Lower lobe of right lung (tissue), 2 donors: ENCODE results near the gene PCARE. TPM values are rescaled to one million over a fixed set of nuclear protein-coding genes. Genes with fewer than 3 reads are reported as not detected.

Experiments
- ATAC-seq, 2 donors: fragments of 200-7000 bp; cut with Tn5 transposase; one replicate each; pipeline ENCODE4 v1.9.1; 2020 to 2022; ENCODE audit warnings: mild to moderate bottlenecking in 2 of 2, moderate library complexity in 2 of 2
- DNase-seq: peaks from one replicate; pipeline ENCODE4 v3.0.0-alpha.2; 2020
- H3K27ac ChIP-seq: fragments of 200-600 bp; one replicate; pipeline ENCODE4 v1.8.0; 2022
- H3K27me3 ChIP-seq: fragments of 200-600 bp; one replicate; pipeline ENCODE4 v1.8.0; 2022; ENCODE audit warnings: low read depth
- H3K36me3 ChIP-seq: fragments of 200-600 bp; one replicate; pipeline ENCODE4 v1.8.0; 2022; ENCODE audit warnings: mild to moderate bottlenecking
- H3K4me1 ChIP-seq: fragments of 200-600 bp; one replicate; pipeline ENCODE4 v1.8.0; 2022
- H3K4me3 ChIP-seq: fragments of 200-600 bp; one replicate; pipeline ENCODE4 v1.8.0; 2022; ENCODE audit warnings: mild to moderate bottlenecking
- H3K9me3 ChIP-seq: fragments of 200-600 bp; one replicate; pipeline ENCODE4 v1.8.0; 2022
- CTCF ChIP-seq: fragments of 200-600 bp; IDR thresholded peaks from one replicate; pipeline ENCODE4 v1.8.0; 2022; ENCODE audit warnings: antibody characterized with exemption, mild to moderate bottlenecking
- intact Hi-C: fragments of 100-400 bp; cut with DNase I; formaldehyde crosslinking; loops from one replicate; pipeline ENCODE4 v1.11.0; 2022
- total RNA-seq: library from RNA; stranded (reverse); fragmentation: NEBNext Ultra II Directional; extraction: Animal tissue kit (Norgen Biotek cat#: 25700); gene quantifications from one replicate; pipeline ENCODE4 v1.2.1, GENCODE V29; 2021
- donor health status: DM: no; HTN: yes; CAD: no; lungs with severe emphysema.

PCARE gene
- total RNA-seq, 1 donor from 2014 or later, result 0.95 TPM

- no peak for ATAC-seq
- intact Hi-C loops, result no loop called here
Observed at GRCh38 chr2:29051730-29052129, 22.6 kb downstream of the PCARE start.

DNA sequence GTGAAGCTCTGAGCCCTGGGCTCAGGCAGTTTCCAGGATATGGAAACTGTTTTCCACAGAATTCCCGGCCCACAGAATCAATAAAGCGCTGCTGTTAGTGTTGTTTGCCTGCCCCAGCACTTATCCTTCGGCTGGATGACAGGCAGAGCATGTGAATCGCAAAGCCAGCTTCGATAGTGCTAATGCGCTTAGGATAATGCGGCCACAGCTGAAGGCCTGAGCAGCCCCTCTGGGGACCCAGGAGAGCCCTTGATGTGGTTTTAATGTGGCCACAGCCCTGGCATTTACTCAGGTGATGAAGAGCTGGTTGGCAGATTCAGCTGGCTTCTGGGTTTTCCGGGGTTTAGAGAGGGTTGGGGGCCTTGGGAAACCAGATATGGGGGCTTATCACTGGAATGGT, 23.7 kb downstream of the PCARE start:
- ATAC-seq (no peak), DNase-seq (no peak)
- Histone ChIP-seq H3K4me1 (no peaks in the 10 kb centered on the region), H3K9me3 (no peaks in the 10 kb centered on the region), H3K27ac (no peak overlapping the region), H3K36me3 (no peaks in the 10 kb centered on the region), H3K27me3 (no peaks in the 10 kb centered on the region), H3K4me3 (no peak overlapping the region)
- intact Hi-C loops, result no loop called here
- TF ChIP-seq CTCF, result no peak

More at GRCh38 chr2:29051730-29052129, 22.6 kb downstream of the PCARE start:
- no peaks in the 10 kb centered on the region for H3K36me3 ChIP-seq
- no peak overlapping the region for H3K27ac ChIP-seq
- no peak overlapping the region for H3K4me3 ChIP-seq
- no peak for DNase-seq
- H3K27me3 ChIP-seq, result no peaks in the 10 kb centered on the region
- no peak for TF ChIP-seq CTCF
- H3K4me1 ChIP-seq, result no peaks in the 10 kb centered on the region
- no peaks in the 10 kb centered on the region for H3K9me3 ChIP-seq

- ATAC-seq, result no peak
- TF ChIP-seq CTCF, result no peak
- Histone ChIP-seq H3K27me3 (no peaks in the 10 kb centered on the region), H3K4me1 (no peaks in the 10 kb centered on the region), H3K36me3 (no peaks in the 10 kb centered on the region), H3K4me3 (no peak overlapping the region), H3K27ac (no peak overlapping the region), H3K9me3 (no peaks in the 10 kb centered on the region)
- DNase-seq, result no peak
- intact Hi-C loops, result no loop called here
Observed at GRCh38 chr2:29047083-29047845, 27.1 kb downstream of the PCARE start.

DNA sequence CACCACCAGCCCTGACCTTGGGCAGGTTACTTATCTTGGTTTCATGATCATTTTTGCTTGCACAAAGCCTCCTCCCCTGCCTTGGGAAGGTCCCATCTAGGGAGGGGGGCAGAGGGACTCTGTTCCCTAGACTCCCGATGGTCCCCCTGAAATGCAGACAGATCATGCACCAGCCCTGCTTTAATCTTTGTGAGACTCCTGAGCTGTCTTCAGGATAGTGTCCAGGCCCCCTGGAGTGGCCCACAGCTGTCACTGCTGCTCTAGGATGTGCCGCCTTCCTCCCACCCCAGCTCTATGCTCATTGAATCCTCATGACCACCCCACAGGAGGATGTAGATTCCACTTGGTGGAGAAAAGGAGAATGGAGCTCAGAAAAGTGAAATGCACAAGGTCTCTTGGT, 28.0 kb downstream of the PCARE start:
- no peak for TF ChIP-seq CTCF
- H3K27ac ChIP-seq, result no peak overlapping the region
- intact Hi-C loops, result no loop called here
- ATAC-seq (no peak), DNase-seq (no peak)
- H3K27me3 ChIP-seq, result no peaks in the 10 kb centered on the region
- no peak overlapping the region for H3K4me3 ChIP-seq
- no peaks in the 10 kb centered on the region for H3K4me1 ChIP-seq
- H3K9me3 ChIP-seq, result no peaks in the 10 kb centered on the region
- H3K36me3 ChIP-seq, result no peaks in the 10 kb centered on the region

- Histone ChIP-seq H3K4me1 (no peaks in the 10 kb centered on the region), H3K36me3 (no peaks in the 10 kb centered on the region), H3K27ac (no peak overlapping the region), H3K4me3 (no peak overlapping the region), H3K9me3 (no peaks in the 10 kb centered on the region), H3K27me3 (no peaks in the 10 kb centered on the region)
- DNase-seq (no peak), ATAC-seq (no peak)
- intact Hi-C loops, result no loop called here
- no peak for TF ChIP-seq CTCF
Observed at GRCh38 chr2:29044459-29044858, 29.9 kb downstream of the PCARE start.
